GM19025 (cell line): ENCODE data around the gene PLEKHF1.
"Not testable (repeated sequence)": the region's sequence is repeated elsewhere in the genome, so short reads cannot be mapped to it uniquely, and the experiment has no call there.

ENCODE experiments used
- ATAC-seq: cut with Tn5 transposase; IDR thresholded peaks from one replicate; pipeline ENCODE4 v1.9.1; 2021; ENCODE audit warnings: mild to moderate bottlenecking, low read depth, moderate library complexity; ENCODE audit not compliant: unreplicated experiment

Gene PLEKHF1, protein sequence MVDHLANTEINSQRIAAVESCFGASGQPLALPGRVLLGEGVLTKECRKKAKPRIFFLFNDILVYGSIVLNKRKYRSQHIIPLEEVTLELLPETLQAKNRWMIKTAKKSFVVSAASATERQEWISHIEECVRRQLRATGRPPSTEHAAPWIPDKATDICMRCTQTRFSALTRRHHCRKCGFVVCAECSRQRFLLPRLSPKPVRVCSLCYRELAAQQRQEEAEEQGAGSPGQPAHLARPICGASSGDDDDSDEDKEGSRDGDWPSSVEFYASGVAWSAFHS

DNA sequence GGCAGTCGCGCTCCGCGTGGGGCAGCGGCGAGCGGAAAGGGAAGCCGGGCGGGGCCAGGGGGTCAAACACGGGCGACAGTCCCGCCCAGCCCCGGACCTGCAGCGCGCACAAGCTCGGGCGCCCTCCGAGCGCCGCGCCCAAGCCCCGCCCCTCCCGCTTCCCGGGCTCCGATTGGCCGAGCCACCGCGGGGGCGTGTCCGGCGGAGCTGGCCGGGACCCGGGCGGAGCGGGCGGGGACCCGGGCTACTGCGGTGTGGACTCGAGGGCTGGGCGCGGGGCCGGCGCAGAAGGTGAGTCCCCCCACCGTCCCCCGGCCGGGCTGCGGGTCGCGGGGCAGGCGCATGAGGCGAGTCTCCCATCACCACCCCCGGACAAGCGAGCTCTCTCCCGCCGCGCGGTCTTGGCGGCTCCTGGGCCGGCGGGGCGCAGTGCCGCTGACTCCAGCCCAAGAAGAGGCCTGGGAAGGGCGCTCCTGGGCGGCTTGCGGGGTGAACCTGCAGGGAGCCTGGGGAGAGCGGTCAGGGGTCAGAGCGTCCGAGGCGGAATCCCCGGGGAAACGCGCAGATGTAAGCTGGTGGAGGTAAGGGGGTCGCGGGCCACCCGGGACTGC lies at the start of gene PLEKHF1:
PLEKHF1 (plus strand) TSS at position 247 of the 611 bp plus-strand sequence. CDS start 8,379 bp downstream, outside the sequence.
- peak; percentile 93 for ATAC-seq

DNA sequence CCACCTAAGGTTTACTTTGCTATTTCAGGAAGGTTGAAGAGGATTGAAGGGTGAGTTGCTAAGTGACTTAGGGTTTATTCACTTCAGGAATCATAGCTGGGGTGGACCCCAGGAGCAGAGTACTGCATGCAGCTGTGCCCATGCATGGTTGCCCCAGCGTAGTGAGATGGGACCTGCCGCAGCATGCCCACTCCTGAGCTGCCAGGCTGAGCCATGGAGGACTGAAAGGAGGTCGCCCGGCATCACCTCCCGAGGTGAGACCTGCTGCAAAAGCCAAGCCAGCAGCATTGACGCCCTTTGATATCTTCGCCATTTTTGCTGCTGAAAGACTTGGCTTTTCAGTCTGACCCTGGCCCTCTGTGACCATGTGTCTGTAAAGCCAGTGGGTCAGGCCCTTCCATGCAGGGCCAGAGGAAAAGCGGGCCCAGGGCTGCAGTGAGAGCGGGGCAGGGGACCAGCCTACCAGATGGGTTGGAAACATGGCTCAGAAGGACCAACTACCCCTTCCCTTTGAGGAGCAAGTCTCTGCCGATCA lies 49.3 kb upstream of the PLEKHF1 start:
- no peak for ATAC-seq

DNA sequence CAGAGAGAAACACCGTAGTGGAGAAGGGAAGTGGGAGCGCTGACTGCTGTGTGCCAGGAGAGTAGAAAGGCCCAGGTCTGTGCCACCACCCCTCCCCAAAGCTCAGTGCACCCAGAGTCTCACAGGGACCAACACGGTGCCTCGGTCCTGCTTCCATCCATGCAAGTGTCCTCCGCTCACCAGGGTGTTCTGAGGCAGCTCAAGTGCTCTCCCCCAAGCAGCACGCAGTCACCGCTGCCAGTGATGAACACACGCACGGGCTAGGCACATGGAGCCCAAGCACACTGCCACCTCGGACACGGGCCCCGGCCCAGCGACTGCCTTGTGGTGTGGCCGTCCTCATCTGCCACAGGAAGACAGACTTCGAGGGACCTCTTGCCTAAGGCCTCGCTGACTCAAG lies 48.7 kb upstream of the PLEKHF1 start:
- no peak for ATAC-seq

GRCh38 chr19:29617366-29618266 lies 47.6 kb upstream of the PLEKHF1 start:
- no peak for ATAC-seq

GRCh38 chr19:29618434-29618833 lies 46.8 kb upstream of the PLEKHF1 start:
- no peak for ATAC-seq

- no peak for ATAC-seq
These were observed 46.4 kb upstream of the PLEKHF1 start for GRCh38 chr19:29618871-29619270.

DNA sequence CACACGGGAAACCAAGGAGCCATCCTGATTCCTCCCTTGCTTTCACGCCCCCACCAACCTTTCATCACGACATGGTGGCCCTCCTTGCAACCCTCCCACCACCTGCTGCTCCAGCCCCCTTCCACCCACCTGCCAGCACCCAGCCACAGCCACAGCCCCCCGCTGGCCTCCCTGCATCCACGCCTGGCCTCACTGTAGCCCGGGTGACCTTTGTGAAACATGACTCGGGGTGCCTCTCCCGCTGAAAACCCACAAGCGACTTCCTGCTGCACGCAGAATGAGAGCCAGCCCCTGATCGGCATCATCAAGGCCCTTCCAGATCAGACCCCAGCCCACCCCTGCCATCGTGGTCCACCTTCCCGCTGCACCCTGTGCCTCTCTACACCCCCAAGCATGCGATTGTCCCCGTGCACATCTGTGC lies 44.3 kb upstream of the PLEKHF1 start:
- ATAC-seq, result no peak

DNA sequence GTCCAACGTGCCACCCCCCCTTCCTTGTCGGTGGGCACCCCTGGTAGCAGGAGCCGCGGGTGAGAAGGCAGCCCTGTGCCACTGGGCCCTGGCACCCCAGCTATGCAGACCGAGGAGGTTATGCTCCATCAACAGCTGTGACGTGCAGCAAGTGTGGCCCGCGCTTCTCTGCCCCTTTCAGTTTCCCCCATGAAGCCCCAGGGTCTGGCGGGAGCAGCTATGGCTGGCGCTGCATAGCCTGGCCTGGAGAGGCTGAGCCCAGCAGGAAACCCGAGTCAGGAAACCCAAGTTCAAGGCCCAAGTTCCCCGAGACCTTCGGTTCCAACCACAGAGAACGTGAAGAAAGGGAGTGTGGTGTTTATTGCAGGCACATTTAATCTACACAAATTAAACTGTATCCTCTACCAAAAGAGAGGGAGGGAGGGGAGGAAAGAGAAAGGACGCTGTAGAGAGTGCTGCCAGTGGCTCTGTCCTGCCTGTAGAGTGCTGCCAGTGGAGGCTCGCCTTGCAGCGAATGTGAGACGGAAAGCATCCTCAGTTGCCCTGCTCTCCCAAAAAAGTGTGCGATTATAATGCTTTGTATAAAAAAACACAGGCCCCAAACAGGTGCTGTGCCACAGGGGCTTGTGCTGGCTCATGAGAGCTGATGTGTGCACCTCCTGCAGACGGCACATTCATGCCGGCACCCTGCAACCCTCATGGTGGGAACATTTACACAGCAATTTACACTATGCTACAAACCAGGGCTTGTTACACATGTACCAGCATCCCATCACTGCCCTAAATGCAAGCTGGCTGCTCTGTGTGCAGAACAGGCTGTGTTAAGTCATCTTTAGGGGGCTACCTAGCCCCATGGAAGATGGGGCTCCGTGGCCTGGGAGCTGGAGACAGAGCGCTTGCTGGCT lies 42.8 kb upstream of the PLEKHF1 start:
- ATAC-seq, result peak; percentile 54

GRCh38 chr19:29623726-29624488 lies 41.4 kb upstream of the PLEKHF1 start:
- ATAC-seq, result no peak

DNA sequence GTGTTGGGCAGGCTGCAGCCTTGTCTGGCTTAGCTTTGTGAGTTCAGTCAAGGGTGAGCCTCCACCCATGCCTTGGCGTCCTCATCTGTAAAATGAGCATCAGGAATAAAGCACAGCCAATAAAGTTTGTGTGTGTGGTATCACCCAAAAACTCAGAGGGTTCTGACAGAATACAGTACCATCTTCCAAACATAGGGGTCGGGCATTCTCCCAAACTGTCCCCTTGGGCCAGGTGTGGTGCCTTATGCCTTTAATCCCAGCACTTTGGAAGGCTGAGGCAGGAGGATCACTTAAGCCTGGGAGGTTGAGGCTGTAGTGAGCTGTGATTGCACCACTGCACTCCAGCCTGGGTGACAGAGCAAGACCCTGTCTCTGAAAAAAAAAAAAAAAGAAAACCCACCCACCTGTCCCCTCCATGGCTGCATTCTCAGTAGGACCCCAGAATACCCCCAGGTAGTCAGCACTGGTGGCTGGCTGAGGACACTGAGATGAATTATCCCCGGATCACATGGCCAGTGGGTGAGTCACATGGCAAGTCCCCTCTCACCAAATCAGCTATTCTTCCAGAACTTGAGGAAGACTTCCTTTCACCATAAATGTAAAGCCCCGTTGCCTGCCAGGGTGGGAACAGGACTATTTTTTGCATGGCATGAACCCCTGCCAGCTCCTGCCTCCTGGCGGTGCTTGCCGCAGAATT lies 40.6 kb upstream of the PLEKHF1 start:
- ATAC-seq, result no peak

GRCh38 chr19:29625186-29625651 lies 40.0 kb upstream of the PLEKHF1 start:
- ATAC-seq, result no peak

DNA sequence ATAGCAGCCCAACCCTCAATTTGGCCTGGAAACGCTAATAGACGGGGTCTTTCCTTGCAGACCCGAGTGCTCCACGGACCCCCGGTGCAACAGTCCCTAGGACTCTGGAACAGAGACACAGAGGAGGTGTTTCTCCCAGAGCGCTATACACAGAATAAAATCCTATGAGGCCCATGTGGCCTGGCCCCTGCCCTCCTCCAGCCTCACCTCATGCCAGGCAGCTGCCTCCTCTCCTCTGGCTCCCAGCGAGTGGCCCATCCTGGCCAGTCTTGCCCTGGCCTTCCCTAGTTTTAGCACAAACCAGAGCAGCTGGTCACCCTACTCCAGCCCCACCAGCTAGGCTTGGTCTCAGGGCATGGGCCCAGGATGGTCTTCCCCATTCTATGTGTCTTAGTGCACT lies 38.9 kb upstream of the PLEKHF1 start:
- ATAC-seq, result no peak

GRCh38 chr19:29626832-29627231 lies 38.4 kb upstream of the PLEKHF1 start:
- not testable (repeated sequence) for ATAC-seq

- ATAC-seq, result no peak
These were observed 36.4 kb upstream of the PLEKHF1 start for GRCh38 chr19:29628661-29629385.

- ATAC-seq, result no peak
These were observed 35.3 kb upstream of the PLEKHF1 start for GRCh38 chr19:29629836-29630534.

GRCh38 chr19:29630655-29631054 lies 34.6 kb upstream of the PLEKHF1 start:
- no peak for ATAC-seq

- ATAC-seq, result no peak
These were observed 33.8 kb upstream of the PLEKHF1 start for GRCh38 chr19:29631450-29631849.
